Measurements from ENCODE around the gene SP6.

Gene SP6

DNA sequence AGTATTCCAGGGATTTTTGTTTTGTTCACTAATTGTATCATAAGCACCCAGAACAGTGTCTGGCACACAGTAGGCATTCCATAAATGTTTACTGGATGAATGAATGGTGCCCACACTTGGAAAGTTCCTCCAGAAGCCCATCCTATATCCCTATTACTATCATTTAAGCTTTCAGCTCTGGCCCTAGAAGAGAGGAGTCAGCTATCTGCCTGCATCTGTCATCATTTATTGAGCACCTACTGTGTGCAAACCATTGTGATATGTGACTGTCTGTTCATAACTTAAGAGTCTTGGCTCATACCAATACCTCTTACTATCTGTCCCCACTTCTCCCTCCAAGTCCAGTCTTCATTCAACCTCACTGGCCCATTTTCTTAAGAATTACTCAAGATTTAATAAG is 20.1 kb upstream of the SP6 start:
- H3K27ac ChIP-seq = no peak overlapping the region
- TF ChIP-seq, protein P1, sequence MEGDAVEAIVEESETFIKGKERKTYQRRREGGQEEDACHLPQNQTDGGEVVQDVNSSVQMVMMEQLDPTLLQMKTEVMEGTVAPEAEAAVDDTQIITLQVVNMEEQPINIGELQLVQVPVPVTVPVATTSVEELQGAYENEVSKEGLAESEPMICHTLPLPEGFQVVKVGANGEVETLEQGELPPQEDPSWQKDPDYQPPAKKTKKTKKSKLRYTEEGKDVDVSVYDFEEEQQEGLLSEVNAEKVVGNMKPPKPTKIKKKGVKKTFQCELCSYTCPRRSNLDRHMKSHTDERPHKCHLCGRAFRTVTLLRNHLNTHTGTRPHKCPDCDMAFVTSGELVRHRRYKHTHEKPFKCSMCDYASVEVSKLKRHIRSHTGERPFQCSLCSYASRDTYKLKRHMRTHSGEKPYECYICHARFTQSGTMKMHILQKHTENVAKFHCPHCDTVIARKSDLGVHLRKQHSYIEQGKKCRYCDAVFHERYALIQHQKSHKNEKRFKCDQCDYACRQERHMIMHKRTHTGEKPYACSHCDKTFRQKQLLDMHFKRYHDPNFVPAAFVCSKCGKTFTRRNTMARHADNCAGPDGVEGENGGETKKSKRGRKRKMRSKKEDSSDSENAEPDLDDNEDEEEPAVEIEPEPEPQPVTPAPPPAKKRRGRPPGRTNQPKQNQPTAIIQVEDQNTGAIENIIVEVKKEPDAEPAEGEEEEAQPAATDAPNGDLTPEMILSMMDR (IDR thresholded peaks at IDR 0.05) = no peak
- no peak for TF ChIP-seq ZFX (IDR thresholded peaks at IDR 0.05; ENCODE audit: borderline replicate concordance)

DNA sequence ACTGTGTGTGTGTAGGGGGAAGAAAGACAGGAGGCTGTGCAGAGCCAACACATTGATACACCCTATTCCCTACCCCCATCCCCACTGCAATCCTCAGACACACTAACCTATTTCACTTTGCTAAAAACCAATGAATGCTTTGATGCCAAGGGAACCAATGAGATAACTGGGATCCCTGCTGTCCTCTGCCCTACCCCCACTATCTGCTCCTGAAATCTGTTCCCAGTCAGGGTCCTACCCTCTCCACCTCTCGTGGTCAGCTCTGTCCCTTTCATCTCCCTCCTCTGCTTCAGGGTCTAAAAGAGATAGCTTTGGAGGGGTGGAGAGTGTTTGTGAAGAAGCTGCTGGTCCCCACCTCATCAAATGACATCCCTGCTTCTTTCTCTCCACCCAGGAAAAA is 19.1 kb upstream of the SP6 start:
- TF ChIP-seq ZFX (IDR thresholded peaks at IDR 0.05; ENCODE audit: borderline replicate concordance) = no peak
- TF ChIP-seq, protein P1 (IDR thresholded peaks at IDR 0.05) = no peak
- no peak overlapping the region for H3K27ac ChIP-seq

DNA sequence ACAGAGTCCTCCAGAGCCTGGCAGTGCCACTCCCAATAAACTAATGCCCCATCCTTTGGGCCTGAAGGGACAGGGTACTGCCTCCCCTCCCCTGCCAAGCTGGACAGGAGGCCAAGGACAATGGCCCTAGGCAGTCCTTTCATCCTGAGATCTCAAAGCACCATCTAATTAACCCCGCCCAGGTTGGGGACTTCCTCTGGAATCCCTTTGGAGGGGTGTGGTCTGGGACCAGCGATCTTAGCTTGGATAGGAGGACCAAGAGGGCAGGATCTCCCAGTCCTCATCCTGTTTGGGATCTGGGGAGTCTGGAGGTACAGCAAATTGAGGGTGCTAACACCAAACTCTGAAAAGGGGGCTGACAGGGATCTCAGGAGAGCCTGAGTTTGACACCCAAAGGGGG is 18.2 kb upstream of the SP6 start:
- no peak for TF ChIP-seq ZFX (IDR thresholded peaks at IDR 0.05; ENCODE audit: borderline replicate concordance)
- TF ChIP-seq, protein P1 (IDR thresholded peaks at IDR 0.05) = no peak
- H3K27ac ChIP-seq = no peak overlapping the region

DNA sequence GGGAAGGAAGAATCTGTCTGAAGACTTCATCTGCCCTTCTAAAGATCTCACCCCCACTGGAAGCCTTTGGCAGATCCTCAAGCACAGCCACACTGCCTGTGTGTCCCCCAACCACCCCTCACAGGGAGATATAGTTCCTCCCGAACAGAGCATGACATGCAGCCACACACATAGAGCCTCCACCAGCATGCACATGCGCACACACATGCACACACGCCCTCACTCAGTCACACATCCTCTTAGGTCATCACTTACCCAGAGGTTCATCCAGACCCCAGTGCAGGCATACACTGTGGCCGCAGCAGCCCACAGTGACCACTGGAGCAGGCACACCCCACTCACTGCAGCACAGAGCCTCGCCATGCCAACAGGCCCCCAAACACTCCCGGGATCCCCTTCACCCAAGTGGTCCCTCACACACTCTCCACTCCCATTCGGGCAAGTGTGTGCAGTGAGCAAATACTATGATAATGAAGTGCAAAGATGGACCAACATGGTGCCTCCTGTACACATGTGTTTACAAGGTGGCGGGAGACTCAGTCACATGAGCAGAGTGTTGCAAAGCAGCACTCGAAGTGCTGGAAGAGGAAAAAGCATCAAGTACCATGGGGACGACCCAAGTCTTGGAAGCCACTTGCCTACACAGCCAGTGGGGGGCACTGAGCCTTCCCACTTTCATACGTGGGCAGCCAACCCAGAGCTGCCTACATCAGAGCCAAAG is 17.0 kb upstream of the SP6 start:
- no peak overlapping the region for H3K27ac ChIP-seq
- TF ChIP-seq, protein P1 (IDR thresholded peaks at IDR 0.05) = no peak
- TF ChIP-seq ZFX (IDR thresholded peaks at IDR 0.05; ENCODE audit: borderline replicate concordance) = no peak

DNA sequence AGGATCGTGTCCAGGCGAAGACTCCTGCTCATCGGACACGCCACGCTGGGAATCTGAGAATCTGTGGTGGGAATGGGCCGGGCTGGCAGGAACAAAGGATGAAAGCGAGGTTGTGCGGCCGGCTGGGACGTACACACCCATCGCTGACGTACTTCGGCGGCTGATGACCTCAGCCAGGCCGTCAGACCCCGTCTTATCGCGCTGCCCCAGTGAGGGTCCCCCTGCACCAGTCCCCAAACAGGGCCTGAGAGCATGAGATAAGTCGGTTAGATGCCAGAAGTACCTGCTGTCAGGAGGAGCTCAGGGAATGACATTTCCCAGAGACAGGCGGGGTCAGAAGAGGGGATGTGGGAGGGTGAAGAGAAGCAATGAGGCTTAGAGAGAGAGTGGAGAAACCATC is 16.0 kb upstream of the SP6 start:
- TF ChIP-seq ZFX (IDR thresholded peaks at IDR 0.05; ENCODE audit: borderline replicate concordance) = no peak
- TF ChIP-seq, protein P1 (IDR thresholded peaks at IDR 0.05) = no peak
- no peak overlapping the region for H3K27ac ChIP-seq

DNA sequence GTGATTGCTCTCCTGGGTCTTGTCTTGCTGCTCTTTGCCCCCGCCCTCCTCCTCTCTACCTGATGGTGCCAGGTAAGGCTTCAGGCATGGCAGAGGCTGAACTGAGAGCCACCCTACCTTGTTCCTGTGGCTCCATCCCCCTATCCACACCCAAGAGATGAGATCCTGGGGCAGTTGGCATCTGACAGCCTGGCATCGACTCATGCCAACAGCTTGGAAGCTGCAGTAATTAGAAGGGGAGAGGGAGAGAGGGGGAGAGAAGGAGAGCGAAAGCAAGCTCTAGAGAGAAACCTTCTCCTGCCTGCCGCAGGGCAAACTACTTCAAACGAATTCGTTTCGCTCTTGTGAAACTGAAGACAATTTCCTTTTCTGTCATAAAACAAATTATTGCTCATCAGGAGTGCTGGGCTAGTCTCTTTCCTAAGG is 13.8 kb upstream of the SP6 start:
- H3K27ac ChIP-seq = no peak overlapping the region
- TF ChIP-seq, protein P1 (IDR thresholded peaks at IDR 0.05) = no peak
- TF ChIP-seq ZFX (IDR thresholded peaks at IDR 0.05; ENCODE audit: borderline replicate concordance) = no peak

DNA sequence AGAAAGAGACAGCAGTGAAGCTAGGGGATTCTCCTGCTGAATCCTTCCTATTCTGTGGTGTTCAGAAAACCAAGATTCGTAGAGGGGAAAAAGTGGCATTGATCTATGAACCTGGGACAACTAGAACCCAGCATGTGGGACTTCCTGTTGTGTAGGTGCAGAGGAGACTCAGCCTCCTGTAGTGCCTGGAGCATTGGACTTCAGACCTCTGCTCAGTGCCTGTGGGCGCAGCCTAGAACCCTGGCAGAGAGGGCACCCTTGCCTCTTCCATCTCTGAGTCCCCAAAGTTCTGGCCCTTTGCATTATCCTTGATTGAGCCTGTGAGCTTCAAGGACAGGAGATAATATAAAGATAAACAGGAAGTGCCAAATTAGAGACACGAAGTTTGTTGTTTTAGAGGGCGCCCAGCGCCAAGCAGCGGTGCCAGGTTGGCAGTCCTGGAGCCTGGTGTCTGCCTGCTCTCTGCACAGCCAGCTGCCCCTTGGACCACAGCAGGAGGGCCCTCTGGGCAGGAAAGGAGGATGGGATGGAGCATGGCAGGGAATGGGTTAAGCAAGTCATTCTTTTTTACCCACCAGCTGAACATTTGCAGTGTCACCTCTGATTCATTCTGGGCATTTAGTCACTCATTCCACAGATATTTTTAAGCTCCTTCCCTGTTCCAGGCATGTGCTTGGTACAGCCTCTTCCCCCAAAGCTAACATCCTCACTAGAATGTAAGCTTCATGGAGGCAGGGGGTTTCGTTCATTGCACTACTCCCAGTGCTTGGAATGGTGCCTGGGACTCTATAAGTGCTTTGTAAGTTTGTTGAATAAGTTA is 11.9 kb upstream of the SP6 start:
- no peak overlapping the region for H3K27ac ChIP-seq
- TF ChIP-seq, protein P1 (IDR thresholded peaks at IDR 0.05) = no peak
- TF ChIP-seq ZFX (IDR thresholded peaks at IDR 0.05; ENCODE audit: borderline replicate concordance) = no peak
